ENCODE measurements around the gene CYP27A1.

The CYP27A1 gene

DNA sequence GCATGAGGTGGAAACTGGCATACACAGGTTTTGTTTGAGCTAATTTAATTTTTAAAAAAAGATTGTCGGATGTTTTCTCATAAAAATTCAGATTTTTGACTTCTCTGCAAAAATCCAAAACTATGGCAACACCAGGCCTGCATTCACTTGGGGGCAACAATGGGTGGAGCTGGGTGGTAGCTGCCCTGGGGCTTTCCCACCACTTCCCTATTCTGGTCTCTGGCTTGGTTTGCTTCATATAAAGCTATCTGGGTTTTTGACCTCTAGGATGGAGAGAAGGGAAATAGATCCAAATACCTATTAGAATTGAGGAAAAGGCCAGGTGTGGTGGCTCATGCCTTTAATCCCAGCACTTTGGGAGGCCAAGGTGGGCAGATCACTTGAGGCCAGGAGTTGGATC is 5.5 kb upstream of the CYP27A1 start:
- no peak for DNase-seq

DNA sequence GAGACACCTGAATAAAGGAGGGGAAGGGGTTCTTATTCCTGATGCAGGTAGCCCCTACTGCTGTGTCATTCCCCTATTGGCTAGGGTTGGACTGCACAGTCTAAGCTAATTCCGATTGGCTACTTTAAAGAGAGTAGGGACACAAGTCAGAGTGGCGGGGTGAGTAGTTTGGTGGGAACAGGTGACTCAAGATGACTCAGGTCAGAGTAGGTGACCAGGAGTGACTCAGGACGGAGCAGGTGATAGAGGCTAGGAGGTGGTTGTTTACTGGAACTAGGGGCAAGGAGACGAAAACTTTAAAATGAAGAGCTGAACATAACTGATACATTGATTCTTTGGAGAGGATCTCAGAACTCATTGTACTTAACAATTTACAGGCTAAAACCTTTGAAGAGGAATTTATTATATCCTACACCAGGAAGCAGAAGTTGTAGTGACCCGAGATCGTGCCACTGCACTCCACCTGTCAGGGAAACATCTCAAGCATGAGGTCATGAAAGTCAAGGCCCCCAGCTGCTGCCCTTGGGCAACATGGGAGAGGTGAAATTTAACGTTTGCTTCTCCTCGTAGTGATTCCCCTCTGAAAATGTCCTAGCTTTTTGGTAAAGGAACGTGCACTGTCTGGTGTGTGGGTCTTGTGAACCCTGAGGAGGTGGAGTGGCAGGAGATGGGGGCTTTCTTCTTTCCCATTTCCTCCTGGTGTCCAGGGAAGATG is 4.5 kb upstream of the CYP27A1 start:
- DNase-seq, result no peak

DNA sequence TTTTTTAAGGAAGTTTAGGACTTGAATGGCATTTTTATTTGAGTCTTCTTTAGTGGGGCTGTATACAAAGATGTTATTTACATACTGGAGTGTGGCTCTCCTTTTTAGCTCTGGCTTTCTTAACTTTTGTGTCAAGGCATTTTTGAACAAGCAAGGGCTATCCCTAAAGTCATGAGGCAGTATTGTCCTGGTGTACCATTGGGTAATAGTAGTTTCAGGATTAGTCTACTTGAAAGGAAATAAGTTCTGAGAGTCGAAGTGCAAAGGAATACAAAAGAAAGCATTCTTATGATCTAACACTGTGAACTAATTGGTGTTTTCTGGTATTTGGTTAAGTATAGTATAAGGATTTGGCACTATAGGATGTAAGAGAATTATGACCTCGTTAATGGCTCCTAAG is 1.9 kb upstream of the CYP27A1 start:
- DNase-seq, result no peak

DNA sequence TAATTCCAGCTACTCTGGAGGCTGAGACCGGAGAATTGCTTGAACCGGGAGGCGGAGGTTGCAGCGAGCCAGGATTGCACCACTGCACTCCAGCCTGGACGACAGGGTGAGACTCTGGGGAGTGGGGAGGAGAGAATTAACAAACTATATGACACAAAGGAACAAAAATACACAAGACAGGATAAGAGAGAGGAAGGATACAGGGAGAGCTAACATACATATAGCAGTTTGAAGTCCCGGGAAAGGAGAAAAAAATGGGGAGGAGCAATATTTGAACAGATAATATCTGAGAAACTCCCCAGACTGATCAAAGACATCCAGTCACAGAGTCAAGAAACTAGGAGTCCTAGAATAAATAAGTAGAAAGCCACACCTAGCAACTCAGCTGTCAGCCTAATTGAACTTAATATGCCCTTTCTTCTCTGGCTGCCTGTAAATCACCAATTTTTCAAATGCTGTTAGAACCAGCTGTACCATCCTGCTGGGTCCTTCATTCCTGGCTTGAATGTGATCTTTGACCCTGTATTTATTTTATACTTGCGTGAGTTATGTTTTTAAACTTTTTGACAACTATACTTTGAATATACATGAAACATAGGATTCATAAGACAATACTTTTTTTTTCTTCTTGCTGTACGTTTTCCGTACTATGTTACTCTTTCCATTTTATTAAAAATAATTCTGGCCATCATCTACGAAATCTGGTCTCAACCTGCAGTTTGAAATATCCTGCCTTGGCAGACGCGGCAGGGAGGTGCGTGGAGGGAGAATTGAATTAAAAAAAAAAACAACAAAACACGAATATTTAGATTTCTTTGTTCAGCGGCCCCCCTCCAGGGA is 876 bp upstream of the CYP27A1 start:
- no peak for DNase-seq

DNA sequence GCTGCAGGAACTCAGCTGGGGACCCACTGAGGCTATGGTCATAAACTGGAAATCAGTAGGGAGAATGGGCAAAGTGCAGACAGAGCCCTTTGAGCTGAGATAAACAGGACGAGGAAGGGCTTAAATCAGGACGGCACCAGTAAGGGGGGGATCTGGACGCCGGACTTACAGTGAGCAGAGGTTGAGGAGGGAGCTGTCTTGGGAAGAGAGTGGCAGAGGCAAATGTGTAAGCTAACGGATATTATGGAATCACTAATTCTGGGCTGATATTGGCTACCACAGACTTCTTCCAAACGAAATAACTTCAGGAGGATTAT is 539 bp downstream of the CYP27A1 start:
- no peak for DNase-seq

DNA sequence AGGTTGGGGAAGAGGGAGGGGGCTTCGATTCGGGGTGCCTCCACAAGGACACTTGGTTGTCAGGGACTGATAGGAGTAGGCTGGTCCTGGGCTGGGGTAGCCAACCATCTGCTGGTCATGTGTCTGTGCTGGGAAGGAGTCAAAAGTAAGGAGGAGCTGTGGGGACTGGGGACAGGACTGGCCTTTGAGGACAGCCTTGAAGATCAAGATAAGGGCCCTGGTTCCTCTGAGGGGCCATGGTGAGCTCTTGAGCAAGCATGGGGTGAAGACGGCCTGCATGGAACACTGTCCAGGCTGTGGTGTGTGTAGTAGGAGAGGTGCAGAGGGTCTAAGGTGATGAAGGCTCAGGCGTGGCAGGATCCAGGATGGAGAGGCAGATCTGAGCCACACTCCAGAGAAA is 1.7 kb downstream of the CYP27A1 start:
- no peak for DNase-seq

DNA sequence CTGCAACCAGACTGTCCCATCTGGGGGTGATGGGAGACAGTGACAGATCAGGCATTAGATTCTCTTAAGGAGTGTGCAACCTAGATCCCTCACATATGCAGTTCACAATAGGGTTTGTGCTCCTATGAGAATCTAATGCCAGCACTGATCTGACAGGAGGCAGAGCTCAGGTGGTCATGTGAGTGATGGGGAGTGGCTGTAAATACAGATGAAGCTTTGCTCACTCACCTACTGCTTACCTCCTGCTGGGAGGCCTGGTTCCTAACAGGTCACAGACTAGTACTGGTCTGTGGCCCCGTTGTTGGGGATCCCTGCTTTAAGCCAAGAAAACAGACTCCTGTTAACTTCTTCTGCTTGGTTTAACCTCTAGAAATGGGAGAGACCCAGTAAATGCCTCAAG is 3.2 kb downstream of the CYP27A1 start:
- no peak for DNase-seq

DNA sequence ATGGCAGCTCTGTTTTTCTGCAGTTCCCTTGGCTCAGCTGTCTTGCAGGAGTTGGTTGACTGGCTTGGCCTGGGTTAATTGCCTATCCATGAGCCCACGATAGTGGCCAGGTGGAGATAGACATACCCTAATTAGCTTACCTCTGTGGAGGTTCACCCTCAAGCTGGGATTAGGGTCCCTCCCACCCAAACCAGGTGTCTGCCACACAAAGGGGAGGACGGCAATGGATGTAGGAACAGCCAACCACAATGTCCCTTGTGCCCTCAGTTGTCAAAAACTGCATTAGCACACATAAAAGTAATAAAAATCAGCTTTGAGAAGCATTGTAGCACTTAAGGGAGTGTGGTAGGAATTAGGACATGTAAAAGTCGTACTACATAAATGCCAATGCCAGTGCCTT is 4.2 kb downstream of the CYP27A1 start:
- no peak for DNase-seq

DNA sequence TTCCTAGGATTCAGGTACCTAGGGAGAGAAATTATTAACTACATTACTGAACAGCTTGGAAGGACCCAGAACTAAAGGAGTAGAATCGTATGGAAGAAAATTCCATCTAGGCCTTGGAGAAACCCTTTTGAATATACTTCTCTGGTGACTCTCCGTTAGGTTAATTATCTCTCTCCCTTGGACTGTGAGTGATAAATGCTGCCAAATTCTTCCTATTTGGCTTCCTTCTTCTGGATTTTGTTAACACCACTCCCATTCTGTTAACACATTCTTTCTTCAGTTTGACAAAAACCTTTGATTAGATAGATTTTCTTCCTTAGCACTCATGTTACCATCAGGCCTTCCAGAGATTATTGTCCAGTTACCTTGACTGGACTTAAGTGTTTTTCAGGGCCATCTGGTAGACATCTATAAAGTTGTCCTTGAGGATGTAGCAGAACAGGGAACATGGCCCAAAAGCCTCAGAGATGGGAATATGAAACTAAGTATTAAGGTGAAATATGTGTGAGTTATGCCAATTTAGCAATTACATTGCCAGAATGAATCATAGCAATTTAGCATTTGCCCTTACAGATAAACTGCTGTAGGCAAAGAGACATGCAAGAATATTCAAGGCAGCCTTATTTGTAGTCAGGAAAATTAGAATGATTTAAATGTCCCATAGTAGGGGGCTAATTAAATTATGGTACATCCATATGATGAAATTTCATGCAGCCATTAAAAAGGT is 6.7 kb downstream of the CYP27A1 start:
- DNase-seq, result no peak

DNA sequence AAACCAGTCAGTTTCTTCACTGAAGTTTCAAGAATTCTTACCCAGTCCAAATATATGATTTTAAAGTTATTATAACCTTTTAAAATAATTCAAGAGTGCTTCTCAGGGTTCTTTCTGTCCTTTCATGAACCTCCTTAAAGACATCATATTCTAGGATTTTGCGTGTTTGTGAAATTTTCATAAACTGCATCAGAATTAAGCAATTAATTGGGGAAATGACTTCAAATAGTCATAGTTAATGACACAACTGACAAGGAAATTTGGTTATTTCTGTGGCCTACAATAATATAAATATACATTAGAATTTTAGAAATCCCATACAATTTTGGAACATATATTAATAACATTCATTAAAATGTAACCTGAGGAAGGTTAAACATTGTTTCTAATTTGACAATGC is 10.5 kb downstream of the CYP27A1 start:
- no peak for DNase-seq

DNA sequence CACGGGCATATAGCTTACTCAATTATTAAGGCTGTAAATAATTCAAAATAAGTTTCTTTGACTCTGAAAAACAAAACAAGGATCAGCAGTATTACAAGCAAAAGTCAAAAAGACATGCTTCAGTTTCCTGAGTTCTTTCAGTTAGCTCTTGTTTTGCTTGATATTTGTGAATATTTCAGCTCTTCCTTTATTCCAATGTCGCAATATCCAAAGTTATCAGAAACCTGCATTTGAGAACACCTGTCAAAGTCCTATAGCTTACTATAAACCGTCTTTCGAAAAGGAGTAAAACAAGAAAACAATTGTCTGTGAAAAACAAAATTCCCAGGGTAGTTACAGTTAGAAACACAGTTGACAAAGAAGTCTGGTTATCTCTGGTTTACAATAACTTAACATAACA is 14.7 kb downstream of the CYP27A1 start:
- no peak for DNase-seq

DNA sequence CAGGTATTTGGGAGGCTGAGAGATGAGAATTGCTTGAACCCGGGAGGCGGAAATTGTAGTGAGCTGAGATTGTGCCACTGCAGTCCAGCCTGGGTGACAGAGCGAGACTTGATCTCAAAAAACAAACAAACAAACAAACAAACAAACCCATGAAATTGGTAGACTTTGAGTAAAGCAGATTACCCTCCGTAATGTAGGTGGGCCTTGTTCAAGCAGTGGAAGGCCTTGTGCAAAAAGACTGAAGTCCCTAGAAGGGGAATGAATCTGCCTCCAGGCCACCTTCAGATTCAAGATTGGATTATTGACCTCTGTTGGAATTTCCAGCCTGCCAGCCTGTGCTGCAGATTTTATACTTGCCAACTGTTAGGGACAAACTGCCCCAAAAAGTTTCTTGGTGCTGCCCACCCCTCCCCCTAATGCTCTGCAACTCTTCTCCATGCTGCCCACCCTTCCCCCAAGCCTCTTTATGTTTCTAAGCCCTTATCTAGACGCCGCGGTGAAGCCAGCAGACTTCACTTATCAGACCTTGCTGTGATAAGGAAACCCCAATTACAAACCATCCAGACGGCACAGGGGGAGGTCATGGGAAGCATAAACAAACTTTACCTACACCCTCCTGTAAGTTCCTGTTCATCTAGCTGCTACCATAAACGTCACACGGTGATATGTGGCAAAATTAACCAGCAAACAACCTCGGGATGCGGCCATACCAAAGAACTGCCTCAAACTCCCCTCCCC is 17.0 kb downstream of the CYP27A1 start:
- no peak for DNase-seq

DNA sequence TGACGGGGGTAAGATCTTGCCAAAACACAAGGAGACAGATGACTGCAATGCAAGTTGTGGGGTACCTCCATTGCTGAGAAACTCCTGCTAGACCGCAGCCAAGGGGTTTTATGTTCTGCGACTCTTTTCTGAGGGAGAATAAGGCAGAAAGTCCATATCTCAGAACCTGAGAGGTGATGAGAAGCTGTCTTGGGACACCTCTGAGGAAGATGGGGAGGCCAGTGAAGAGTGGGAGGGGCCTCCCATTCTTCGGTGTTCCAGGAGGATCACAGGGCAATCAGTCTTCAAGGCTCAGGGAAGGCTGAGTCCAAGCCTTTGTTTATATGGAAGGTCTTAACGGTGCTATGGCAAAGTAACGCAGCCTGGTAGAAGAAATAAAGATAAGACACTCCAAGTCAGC is 18.0 kb downstream of the CYP27A1 start:
- no peak for DNase-seq

DNA sequence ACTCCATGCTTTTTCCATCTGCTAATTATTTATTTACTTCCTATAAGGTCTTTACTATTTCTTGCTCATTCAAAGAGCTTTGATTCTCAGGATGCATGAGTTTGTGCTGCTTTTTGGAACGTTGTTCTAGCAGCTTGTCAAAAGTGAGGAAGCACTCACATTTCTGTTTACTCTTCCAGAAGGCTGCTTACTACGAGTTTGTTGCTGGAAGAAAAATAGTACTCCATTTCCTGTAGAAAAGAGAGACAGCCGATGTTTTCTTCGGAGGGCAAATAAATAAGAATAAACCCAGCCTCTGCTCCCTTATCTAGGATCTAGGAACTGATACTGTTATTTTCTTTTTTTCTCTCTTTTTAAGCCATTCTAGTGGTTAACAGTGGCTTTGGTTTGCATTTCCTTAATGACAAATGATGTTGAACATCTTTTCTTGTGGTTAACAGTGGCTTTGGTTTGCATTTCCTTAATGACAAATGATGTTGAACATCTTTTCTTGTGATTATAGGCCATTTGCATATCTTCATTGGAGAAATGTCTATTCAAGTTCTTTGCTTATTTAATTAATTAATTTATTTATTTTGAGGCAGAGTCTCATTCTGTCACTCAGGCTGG is 20.5 kb downstream of the CYP27A1 start:
- DNase-seq, result peak; percentile 6

DNA sequence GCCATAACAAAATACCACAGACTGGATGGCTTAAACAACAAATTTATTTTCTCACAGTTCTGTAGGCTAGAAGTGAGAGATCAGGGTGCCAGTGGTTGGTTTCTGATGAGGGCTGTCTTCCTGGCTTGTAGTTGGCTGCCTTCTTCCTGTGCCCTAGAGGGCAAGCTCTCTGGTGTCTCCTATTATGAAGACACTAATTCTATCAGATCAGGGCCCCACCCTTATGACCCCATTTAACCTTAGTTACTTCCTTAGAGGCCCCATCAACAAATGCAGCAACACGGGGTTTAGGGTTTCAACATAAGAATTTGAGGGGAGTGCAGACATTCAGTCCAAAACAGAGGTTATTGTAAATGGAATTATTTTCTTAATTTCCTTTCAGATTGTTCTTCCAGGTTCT is 22.9 kb downstream of the CYP27A1 start:
- DNase-seq, result no peak

DNA sequence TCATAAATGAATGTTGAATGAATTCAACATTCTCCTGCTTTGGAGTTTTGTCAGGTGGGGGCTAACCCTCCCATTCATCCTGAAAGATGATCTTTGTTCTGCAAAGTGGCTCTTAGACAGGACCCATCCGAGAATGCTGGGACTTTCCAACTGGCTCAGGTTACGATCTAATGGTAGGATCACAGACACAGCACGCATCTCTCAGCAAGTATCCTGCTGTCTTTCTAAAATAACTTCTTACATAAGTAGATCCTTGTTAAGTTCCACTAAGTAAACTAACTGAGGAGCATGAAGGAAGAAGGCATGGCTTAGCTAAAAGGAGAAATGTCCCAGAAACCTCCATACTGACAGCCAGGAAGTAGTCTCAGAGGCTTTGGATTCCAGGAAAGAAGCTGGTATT is 23.7 kb downstream of the CYP27A1 start:
- no peak for DNase-seq

DNA sequence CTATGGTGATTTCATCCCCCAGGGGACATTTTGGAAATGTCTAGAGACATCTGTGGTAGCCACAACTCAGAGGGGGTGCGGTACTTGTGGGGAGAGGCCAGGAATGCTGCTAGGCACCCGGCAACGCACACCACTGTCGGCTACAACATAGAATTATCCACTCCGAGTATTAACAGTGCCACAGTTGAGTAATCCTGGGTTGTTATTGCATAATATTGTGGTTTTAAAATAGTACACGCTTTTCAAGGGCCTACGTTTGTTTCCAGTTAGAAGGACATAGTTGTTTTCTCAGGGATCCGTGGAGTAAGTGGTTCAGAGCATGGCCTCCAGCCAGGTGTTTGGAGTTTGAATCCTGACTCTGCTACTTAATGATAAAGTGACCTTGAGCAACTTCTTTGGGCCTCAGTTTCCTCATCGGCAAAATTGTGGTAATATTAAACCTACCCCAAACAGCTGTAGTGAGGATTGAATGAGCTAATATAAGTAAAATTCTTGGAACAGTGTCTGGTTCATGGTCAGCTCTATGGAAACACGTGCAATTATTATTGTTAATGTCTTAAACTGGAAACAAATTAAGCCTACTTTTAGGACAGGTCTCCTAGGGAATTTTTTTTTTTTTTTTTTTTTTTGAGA is 24.5 kb downstream of the CYP27A1 start:
- no peak for DNase-seq

DNA sequence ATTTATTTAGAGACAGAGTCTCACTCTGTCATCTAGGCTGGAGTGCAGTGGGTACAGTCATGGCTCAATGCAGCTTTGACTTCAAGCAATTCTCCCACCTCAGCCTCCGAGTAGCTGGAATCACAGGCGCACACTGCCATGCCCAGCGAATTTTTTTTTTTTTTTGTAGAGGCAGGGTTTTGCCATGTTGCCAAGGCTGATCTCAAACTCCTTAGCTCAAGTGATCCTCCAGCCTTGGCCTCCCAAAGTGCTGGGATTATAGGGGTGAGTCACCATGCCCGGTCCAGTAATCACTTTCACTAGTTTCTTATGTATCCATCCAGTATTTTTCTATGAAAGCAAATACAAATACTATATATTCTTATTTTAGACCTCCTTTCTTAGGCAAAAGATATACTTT is 25.7 kb downstream of the CYP27A1 start:
- DNase-seq, result no peak

DNA sequence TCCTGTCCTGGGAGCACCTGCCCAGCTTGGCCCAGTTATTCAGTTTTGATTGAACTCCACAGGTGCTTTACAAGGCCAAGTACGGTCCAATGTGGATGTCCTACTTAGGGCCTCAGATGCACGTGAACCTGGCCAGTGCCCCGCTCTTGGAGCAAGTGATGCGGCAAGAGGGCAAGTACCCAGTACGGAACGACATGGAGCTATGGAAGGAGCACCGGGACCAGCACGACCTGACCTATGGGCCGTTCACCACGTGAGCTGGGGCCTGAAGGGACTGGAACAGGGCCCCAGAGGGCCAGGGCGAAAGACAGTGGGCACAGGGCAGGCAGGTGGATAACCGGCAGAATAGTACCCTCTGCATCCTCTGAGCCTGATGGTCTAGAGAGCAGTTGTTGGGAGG is 27.6 kb downstream of the CYP27A1 start:
- DNase-seq, result no peak

DNA sequence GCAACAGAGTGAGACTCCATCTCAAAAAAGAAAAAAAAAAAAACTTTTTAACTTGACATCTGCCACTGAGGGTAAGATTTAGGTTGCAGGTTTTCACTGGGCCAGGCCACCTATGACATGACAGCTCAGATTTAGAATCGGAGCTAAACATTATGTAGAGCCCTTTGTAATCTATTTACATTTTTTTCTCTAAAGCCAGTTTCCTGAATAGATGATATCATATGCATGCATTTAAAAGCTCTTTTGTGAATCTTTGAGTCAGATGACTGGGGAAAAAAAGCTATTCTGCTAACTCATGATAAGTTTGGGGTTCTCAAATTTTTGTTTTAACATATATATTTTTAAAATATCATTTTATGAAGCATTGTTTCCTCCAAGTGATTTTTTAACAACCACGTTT is 28.3 kb downstream of the CYP27A1 start:
- DNase-seq, result no peak

DNA sequence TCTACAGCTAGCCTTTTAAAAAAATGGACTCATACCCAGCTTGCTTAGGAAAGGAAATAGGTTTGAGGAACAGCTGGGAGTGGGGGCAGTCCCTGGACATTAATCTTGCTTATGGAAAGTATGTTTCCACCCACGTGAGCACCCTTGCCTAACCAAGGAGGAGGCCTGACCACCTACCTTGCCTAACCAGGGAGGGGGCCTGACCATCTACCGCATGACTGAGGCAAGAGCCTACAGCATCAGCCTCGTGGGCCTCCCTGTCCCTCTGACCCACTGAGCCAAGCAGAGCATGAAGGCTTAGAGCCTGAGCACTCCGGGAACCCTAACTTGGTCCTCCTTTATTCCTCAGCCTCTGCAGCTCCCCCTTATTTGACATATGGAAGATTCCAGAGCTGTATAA is 29.4 kb downstream of the CYP27A1 start:
- no peak for DNase-seq

DNA sequence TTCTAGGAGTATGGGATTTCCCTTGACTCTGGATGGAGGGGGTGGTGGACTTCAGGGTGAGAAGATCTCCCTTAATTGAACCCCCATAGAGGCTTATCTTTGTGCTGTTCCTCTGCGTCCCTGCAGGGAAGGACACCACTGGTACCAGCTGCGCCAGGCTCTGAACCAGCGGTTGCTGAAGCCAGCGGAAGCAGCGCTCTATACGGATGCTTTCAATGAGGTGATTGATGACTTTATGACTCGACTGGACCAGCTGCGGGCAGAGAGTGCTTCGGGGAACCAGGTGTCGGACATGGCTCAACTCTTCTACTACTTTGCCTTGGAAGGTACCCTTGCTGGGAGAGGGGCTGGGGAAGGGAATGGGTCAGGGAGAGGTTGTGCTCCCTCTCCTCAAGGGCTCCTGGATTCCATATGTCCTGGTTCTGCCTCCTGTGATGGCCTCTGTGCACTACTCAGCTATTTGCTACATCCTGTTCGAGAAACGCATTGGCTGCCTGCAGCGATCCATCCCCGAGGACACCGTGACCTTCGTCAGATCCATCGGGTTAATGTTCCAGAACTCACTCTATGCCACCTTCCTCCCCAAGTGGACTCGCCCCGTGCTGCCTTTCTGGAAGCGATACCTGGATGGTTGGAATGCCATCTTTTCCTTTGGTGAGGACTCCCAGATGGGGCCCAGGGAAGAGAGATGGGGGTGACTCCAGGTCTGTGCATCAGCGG is 30.3 kb downstream of the CYP27A1 start:
- no peak for DNase-seq
